Gastrocnemius medialis (tissue), 4 donors: ENCODE results near the gene SND1. TPM values are rescaled to one million over a fixed set of nuclear protein-coding genes. Genes with fewer than 3 reads are reported as not detected.
"Not testable (repeated sequence)": the region's sequence is repeated elsewhere in the genome, so short reads cannot be mapped to it uniquely, and the experiment has no call there.

Source experiments
- ATAC-seq, 2 donors: fragments of 150-250 bp; one replicate each; pipeline ENCODE4 v1.9.1; 2016
- DNase-seq, 2 donors: peaks; one replicate each; pipeline ENCODE4 v3.0.0-alpha.2; 2019
- H3K27ac ChIP-seq, 4 donors: fragments of 200-600 bp; sonication (generic); 1 replicate in 1 of 4; 2 replicates in 3 of 4; pipeline ENCODE4 v1.5.1; 2016 to 2018; ENCODE audit warnings: mild to moderate bottlenecking in 2 of 4, moderate library complexity in 1 of 4
- H3K27me3 ChIP-seq, 3 donors: fragments of 200-600 bp; sonication (generic) in 2 of 3; 1 replicate in 1 of 3; 2 replicates in 2 of 3; pipeline versions ENCODE4 v1.5.1 to v1.6.0; 2016 to 2019; ENCODE audit warnings: mild to moderate bottlenecking in 1 of 3, moderate library complexity in 1 of 3
- H3K36me3 ChIP-seq, 2 donors: fragments of 200-600 bp; sonication (generic) in 1 of 2; one replicate each; pipeline ENCODE4 v1.5.1; 2017 to 2018
- H3K4me1 ChIP-seq, 2 donors: fragments of 200-600 bp; sonication (generic) in 1 of 2; one replicate each; pipeline ENCODE4 v1.5.1; 2016 to 2017; ENCODE audit warnings: mild to moderate bottlenecking in 2 of 2
- H3K4me3 ChIP-seq, 4 donors: fragments of 200-600 bp; sonication (generic) in 3 of 4; 1 replicate in 1 of 4; 2 replicates in 3 of 4; pipeline ENCODE4 v1.5.1; 2016 to 2019; ENCODE audit warnings: mild to moderate bottlenecking in 2 of 4
- H3K9me3 ChIP-seq, 3 donors: fragments of 200-600 bp; sonication (generic) in 2 of 3; 1 replicate in 1 of 3; 2 replicates in 2 of 3; pipeline ENCODE4 v1.5.1; 2016 to 2019
- CTCF ChIP-seq, 5 experiments: fragments of 450-650 bp in 3 of 5; fragments of 200-600 bp in 2 of 5; sonication (generic) in 2 of 5; IDR thresholded peaks in 4 of 5; conservative IDR thresholded peaks in 1 of 5; 1 replicate in 4 of 5; 2 replicates in 1 of 5; pipeline ENCODE4 v1.5.1; 2016 to 2019; ENCODE audit warnings: antibody characterized with exemption in 5 of 5, mild to moderate bottlenecking in 3 of 5, moderate library complexity in 3 of 5
- POLR2A ChIP-seq, 2 donors: fragments of 450-650 bp; IDR thresholded peaks; one replicate each; pipeline ENCODE4 v1.6.1; 2017; ENCODE audit warnings: antibody characterized with exemption in 2 of 2, mild to moderate bottlenecking in 2 of 2, moderate library complexity in 2 of 2
- in situ Hi-C, 4 donors: fragments of 200-750 bp; cut with MboI; loops; one replicate each; pipeline versions ENCODE4 v1.15.0 to v1.8.0; 2017; ENCODE audit warnings: low sequenced_read_pairs in 4 of 4
- intact Hi-C: fragments of 100-400 bp; cut with DNase I; formaldehyde crosslinking; loops from one replicate; pipeline ENCODE4 v1.15.1; 2023; ENCODE audit warnings: low total_unique reads
- total RNA-seq, 4 donors: library from RNA; depleted of rRNA; stranded (reverse); fragments of >200 nt; gene quantifications; one replicate each; pipeline versions ENCODE4 v1.1.0 to v1.2.3, GENCODE V29; 2016

SND1 gene
- total RNA-seq, 4 donors from 2014 or later: 30.4 to 73.0 (median 50.3) TPM

GRCh38 chr7:127667759-127668530 is 16.0 kb downstream of the SND1 start:
- intact Hi-C loops (no loop called here), in situ Hi-C loops (loop anchor here in 1 of 4 donors (25.0 kb wide), 1 partner anchor 281 kb away; the partner anchor contains the start of gene ZNF800)
- DNase-seq: no peak
- Histone ChIP-seq H3K9me3 (no peaks in the 10 kb centered on the region), H3K4me3 (no peak overlapping the region), H3K27ac (no peak overlapping the region), H3K4me1 (no peaks in the 10 kb centered on the region), H3K36me3 (no peaks in the 10 kb centered on the region), H3K27me3 (no peaks in the 10 kb centered on the region)
- TF ChIP-seq POLR2A (IDR thresholded peaks at IDR 0.05) (no peak), CTCF (IDR thresholded peaks at IDR 0.05 in 4 of 5, conservative IDR thresholded peaks at IDR 0.05 in 1 of 5) (no peak)
- ATAC-seq: peak in 1 of 2 donors; percentile 41

DNA sequence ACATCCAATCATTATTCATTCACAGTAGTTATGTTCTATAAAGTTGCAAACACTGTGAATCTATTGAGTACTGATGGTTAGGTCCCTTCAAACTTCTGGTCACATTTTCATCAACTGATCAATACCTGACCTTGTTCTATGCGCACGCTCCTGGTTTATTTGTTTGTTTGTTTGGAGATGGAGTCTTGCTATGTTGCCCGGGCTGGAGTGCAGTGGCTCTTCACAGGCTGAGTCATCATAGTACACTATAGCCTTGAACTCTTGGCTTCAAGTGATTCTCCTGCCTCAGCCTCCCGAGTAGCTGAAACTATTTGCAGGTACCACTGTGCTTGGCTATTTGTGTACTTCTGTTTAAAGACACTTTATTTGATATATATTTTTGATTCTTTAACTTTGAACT is 19.3 kb downstream of the SND1 start:
- peaks cover 0 to 3% of the 10 kb centered on the region in 2 donors for H3K4me1 ChIP-seq
- DNase-seq: no peak
- intact Hi-C loops: no loop called here
- peaks cover 0 to under 1% of the 10 kb centered on the region in 2 donors for H3K36me3 ChIP-seq
- H3K9me3 ChIP-seq: no peaks in the 10 kb centered on the region
- TF ChIP-seq POLR2A (IDR thresholded peaks at IDR 0.05) (no peak), CTCF (IDR thresholded peaks at IDR 0.05 in 4 of 5, conservative IDR thresholded peaks at IDR 0.05 in 1 of 5) (no peak)
- no peak overlapping the region for H3K27ac ChIP-seq
- no peaks in the 10 kb centered on the region for H3K27me3 ChIP-seq
- ATAC-seq: no peak
- no peak overlapping the region for H3K4me3 ChIP-seq
- in situ Hi-C loops: loop anchor here in 1 of 4 donors (25.0 kb wide), 1 partner anchor 284 kb away; the partner anchor contains the start of gene ZNF800

DNA sequence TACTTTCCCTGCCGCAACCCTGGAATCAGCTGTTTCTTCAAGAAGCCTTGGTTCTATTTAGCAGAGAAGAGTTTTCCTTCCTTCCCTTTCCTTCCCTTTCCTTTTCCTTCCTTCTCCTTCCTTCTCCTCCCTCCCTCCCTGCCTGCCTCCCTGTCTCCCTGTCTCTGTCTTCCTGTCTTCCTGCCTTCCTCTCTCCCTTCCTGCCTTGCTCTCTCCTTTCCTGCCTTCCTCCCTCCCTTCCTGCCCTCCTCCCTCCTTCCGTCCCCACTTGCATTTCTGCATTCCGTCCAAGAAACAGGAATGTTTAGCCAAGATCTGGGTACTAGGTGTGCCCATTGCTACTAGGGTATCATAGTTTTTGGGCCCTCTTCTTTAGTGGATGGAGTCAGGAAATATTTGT is 21.9 kb downstream of the SND1 start:
- no peaks in the 10 kb centered on the region for H3K9me3 ChIP-seq
- intact Hi-C loops (no loop called here), in situ Hi-C loops (loop anchor here in 1 of 4 donors (25.0 kb wide), 1 partner anchor 287 kb away; the partner anchor contains the start of gene ZNF800)
- H3K4me1 ChIP-seq: peaks cover 6 to 7% of the 10 kb centered on the region in 2 donors
- no peak for TF ChIP-seq POLR2A (IDR thresholded peaks at IDR 0.05)
- TF ChIP-seq CTCF (IDR thresholded peaks at IDR 0.05 in 4 of 5, conservative IDR thresholded peaks at IDR 0.05 in 1 of 5): no peak
- no peak overlapping the region for H3K27ac ChIP-seq
- H3K27me3 ChIP-seq: no peaks in the 10 kb centered on the region
- ATAC-seq: no peak
- peaks cover 0 to 5% of the 10 kb centered on the region in 2 donors for H3K36me3 ChIP-seq
- H3K4me3 ChIP-seq: no peak overlapping the region
- DNase-seq: no peak

GRCh38 chr7:127674361-127674760 is 22.4 kb downstream of the SND1 start:
- TF ChIP-seq CTCF (IDR thresholded peaks at IDR 0.05 in 4 of 5, conservative IDR thresholded peaks at IDR 0.05 in 1 of 5) (no peak), POLR2A (IDR thresholded peaks at IDR 0.05) (no peak)
- Histone ChIP-seq H3K27me3 (no peaks in the 10 kb centered on the region), H3K4me3 (no peak overlapping the region), H3K36me3 (peaks cover 0 to 5% of the 10 kb centered on the region in 2 donors), H3K9me3 (no peaks in the 10 kb centered on the region), H3K4me1 (peaks cover 6 to 7% of the 10 kb centered on the region in 2 donors), H3K27ac (no peak overlapping the region)
- ATAC-seq (no peak), DNase-seq (no peak)
- in situ Hi-C loops (loop anchor here in 1 of 4 donors (25.0 kb wide), 1 partner anchor 287 kb away; the partner anchor contains the start of gene ZNF800), intact Hi-C loops (no loop called here)

DNA sequence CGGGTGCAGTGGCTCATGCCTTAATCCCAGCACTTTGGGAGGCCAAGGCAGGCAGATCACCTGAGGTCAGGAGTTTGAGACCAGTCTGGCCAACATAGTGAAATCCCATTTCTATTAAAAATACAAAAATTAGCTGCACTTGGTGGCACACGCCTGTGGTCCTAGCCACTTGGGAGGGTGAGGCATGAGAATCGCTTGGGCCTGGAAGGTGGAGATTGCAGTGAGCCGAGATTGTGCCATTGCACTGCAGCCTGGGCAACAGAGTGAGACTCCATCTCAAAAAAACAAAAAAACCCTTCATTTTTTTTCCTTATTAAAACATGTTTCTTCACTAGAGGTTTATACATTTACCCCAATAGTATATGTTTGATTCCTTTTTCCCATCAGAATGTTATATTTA is 22.9 kb downstream of the SND1 start:
- DNase-seq, H3K27me3 ChIP-seq, H3K4me3 ChIP-seq, H3K4me1 ChIP-seq, H3K27ac ChIP-seq, H3K36me3 ChIP-seq, intact Hi-C loops, H3K9me3 ChIP-seq, ATAC-seq: not testable (repeated sequence)
- in situ Hi-C loops: loop anchor here in 1 of 4 donors (25.0 kb wide), 1 partner anchor 288 kb away; the partner anchor contains the start of gene ZNF800
